SH-SY5Y (cell line): Measurements from ENCODE around the gene SMIM45.

Experiments used
- GATA2 ChIP-seq: IDR thresholded peaks from 2 replicates; pipeline ENCODE4 v1.6.1; 2011; ENCODE audit warnings: mild to moderate bottlenecking, low read depth, low read length
- GATA3 ChIP-seq: IDR thresholded peaks from 2 replicates; pipeline ENCODE4 v1.6.1; 2011; ENCODE audit warnings: low read depth, mild to moderate bottlenecking, low read length, moderate library complexity

- TF ChIP-seq GATA2 (no peak), GATA3 (no peak)
Observed at GRCh38 chr22:41931701-41932269, 20.2 kb upstream of the SMIM45 start.
